ENCODE data around the gene LAMA2. TPM values are rescaled to one million over a fixed set of nuclear protein-coding genes. Genes with fewer than 3 reads are reported as not detected.

Gene LAMA2
- total RNA-seq, 1 experiment from 2014 or later = 0.28 TPM

GRCh38 chr6:129368076-129368475 is 485.1 kb downstream of the LAMA2 start:
- ChIA-PET POLR2A (no interaction called here), CTCF (no interaction called here)
- Histone ChIP-seq H3K27me3 (ENCODE audit: control insufficient read depth, insufficient read depth, low read length) (no peaks in the 10 kb centered on the region), H3K9me3 (ENCODE audit: control insufficient read depth, insufficient read depth, low read depth, low read length) (no peaks in the 10 kb centered on the region), H3K4me3 (ENCODE audit: low read depth in 2 of 2, low read length in 2 of 2) (no peak overlapping the region), H3K27ac (ENCODE audit: low read length) (peak overlapping the region; percentile 74), H3K4me1 (ENCODE audit: control insufficient read depth, insufficient read depth, low read length) (peaks cover 16% of the 10 kb centered on the region; the same call in 1 of the 2 replicates), H3K36me3 (ENCODE audit: control insufficient read depth, insufficient read depth, low read length) (no peaks in the 10 kb centered on the region)
- TF ChIP-seq REST (IDR thresholded peaks at IDR 0.05; ENCODE audit: insufficient read depth in 1 of 2, low read depth in 2 of 2, low read length in 1 of 2) (no peak), CTCF (IDR thresholded peaks at IDR 0.05) (no peak), POLR2AphosphoS5 (IDR thresholded peaks at IDR 0.05; ENCODE audit: low read depth, low read length) (no peak), TCF7L2 (IDR thresholded peaks at IDR 0.05; ENCODE audit: low read depth, low read length) (no peak), SIN3A (IDR thresholded peaks at IDR 0.05; ENCODE audit: borderline replicate concordance, insufficient read depth, low read depth, low read length) (no peak)
- no peak for ATAC-seq
- no peak for DNase-seq (ENCODE audit: low read depth, low spot score)
- no TSS peak for BruUV-seq (replicated peaks)
- in situ Hi-C loops (cut with HindIII; ENCODE audit: low pct_unique_long_range_greater_than_20kb, low sequenced_read_pairs) (no loop called here), intact Hi-C loops (cut with micrococcal nuclease; ENCODE audit: unreplicated experiment) (no loop called here)

GRCh38 chr6:129368970-129369369 is 486.0 kb downstream of the LAMA2 start:
- peaks cover 16% of the 10 kb centered on the region; the same call in 1 of the 2 replicates for H3K4me1 ChIP-seq (ENCODE audit: control insufficient read depth, insufficient read depth, low read length)
- in situ Hi-C loops (cut with HindIII; ENCODE audit: low pct_unique_long_range_greater_than_20kb, low sequenced_read_pairs) (no loop called here), intact Hi-C loops (cut with micrococcal nuclease; ENCODE audit: unreplicated experiment) (no loop called here)
- DNase-seq (ENCODE audit: low read depth, low spot score) = no peak
- POLR2A ChIA-PET = interaction anchor here (0.6 kb wide), 1 partner anchor 29 kb away, joined by 3 read pairs; no protein-coding TSS in a partner anchor
- ATAC-seq = no peak
- H3K9me3 ChIP-seq (ENCODE audit: control insufficient read depth, insufficient read depth, low read depth, low read length) = no peaks in the 10 kb centered on the region
- H3K4me3 ChIP-seq (ENCODE audit: low read depth in 2 of 2, low read length in 2 of 2) = no peak overlapping the region
- CTCF ChIA-PET = no interaction called here
- BruUV-seq (replicated peaks) = no TSS peak
- TF ChIP-seq TCF7L2 (IDR thresholded peaks at IDR 0.05; ENCODE audit: low read depth, low read length) = no peak
- TF ChIP-seq SIN3A (IDR thresholded peaks at IDR 0.05; ENCODE audit: borderline replicate concordance, insufficient read depth, low read depth, low read length) = no peak
- no peak for TF ChIP-seq REST (IDR thresholded peaks at IDR 0.05; ENCODE audit: insufficient read depth in 1 of 2, low read depth in 2 of 2, low read length in 1 of 2)
- TF ChIP-seq CTCF (IDR thresholded peaks at IDR 0.05) = no peak
- no peak for TF ChIP-seq POLR2AphosphoS5 (IDR thresholded peaks at IDR 0.05; ENCODE audit: low read depth, low read length)
- no peaks in the 10 kb centered on the region for H3K36me3 ChIP-seq (ENCODE audit: control insufficient read depth, insufficient read depth, low read length)
- H3K27ac ChIP-seq (ENCODE audit: low read length) = peak overlapping the region; percentile 74
- H3K27me3 ChIP-seq (ENCODE audit: control insufficient read depth, insufficient read depth, low read length) = no peaks in the 10 kb centered on the region
